ENCODE measurements around the gene KCP. TPM values are rescaled to one million over a fixed set of nuclear protein-coding genes. Genes with fewer than 3 reads are reported as not detected.

KCP gene
- total and polyA plus RNA-seq, 2 of the 13 experiments (the other 11 are each of a cell fraction or from before 2014, with no cell fraction given): 0.37 to 1.0 TPM

GRCh38 chr7:128862571-128863432 is 47.7 kb downstream of the KCP start, which contains the start of gene ATP6V1F (continued):
- TF ChIP-seq AKNA (CRISPR knock-in tag; IDR thresholded peaks at IDR 0.05; ENCODE audit: borderline replicate concordance) (no peak), HHEX (CRISPR knock-in tag; IDR thresholded peaks at IDR 0.05) (no peak), SIN3B (IDR thresholded peaks at IDR 0.05; ENCODE audit: low read length) (no peak), PLSCR1 (CRISPR knock-in tag; IDR thresholded peaks at IDR 0.05; ENCODE audit: borderline replicate concordance) (no peak), CREM (IDR thresholded peaks at IDR 0.05) (peak; percentile 81), CREM (CRISPR knock-in tag; IDR thresholded peaks at IDR 0.05) (no peak), TBX3 (IDR thresholded peaks at IDR 0.05; ENCODE audit: borderline replicate concordance) (no peak), RERE (CRISPR knock-in tag; IDR thresholded peaks at IDR 0.05; ENCODE audit: low read depth) (no peak), MAFG (CRISPR knock-in tag; IDR thresholded peaks at IDR 0.05) (no peak), PLRG1 (conservative IDR thresholded peaks at IDR 0.05) (no peak), FOSL1 (CRISPR knock-in tag; IDR thresholded peaks at IDR 0.05; ENCODE audit: borderline replicate concordance) (no peak), NFRKB (IDR thresholded peaks at IDR 0.05) (no peak), ZNF501 (CRISPR knock-in tag; IDR thresholded peaks at IDR 0.05) (peak; percentile 24; the same call in 1 of the 2 replicates), ZNF10 (CRISPR knock-in tag; IDR thresholded peaks at IDR 0.05; ENCODE audit: borderline replicate concordance, low read depth) (no peak), SOX6 (IDR thresholded peaks at IDR 0.05) (no peak), SOX6 (CRISPR knock-in tag; IDR thresholded peaks at IDR 0.05) (0 out of 2 replicates have a peak, but pooled peaks have one; percentile 16), ZNF615 (CRISPR knock-in tag; IDR thresholded peaks at IDR 0.05; ENCODE audit: borderline replicate concordance) (no peak)
